ENCODE data around the gene PRIM1.

- no peak for TF ChIP-seq CTCF (IDR thresholded peaks at IDR 0.05)
- no peak for TF ChIP-seq POLR2AphosphoS5 (IDR thresholded peaks at IDR 0.05; ENCODE audit: low read depth, low read length)
These were observed 28.8 kb downstream of the PRIM1 start for GRCh38 chr12:56723352-56723751.
